Smooth muscle cell of the brain vasculature (primary cell): ENCODE measurements around the gene RSAD2.

Experiments used
- DNase-seq: peaks from one replicate; pipeline ENCODE4 v3.0.0-alpha.2; 2012; ENCODE audit warnings: low read depth, low spot score

RSAD2 gene

GRCh38 chr2:6905668-6906067, 28.1 kb downstream of the RSAD2 start:
- DNase-seq: no peak

GRCh38 chr2:6906165-6906741, 28.7 kb downstream of the RSAD2 start:
- DNase-seq: no peak

DNA sequence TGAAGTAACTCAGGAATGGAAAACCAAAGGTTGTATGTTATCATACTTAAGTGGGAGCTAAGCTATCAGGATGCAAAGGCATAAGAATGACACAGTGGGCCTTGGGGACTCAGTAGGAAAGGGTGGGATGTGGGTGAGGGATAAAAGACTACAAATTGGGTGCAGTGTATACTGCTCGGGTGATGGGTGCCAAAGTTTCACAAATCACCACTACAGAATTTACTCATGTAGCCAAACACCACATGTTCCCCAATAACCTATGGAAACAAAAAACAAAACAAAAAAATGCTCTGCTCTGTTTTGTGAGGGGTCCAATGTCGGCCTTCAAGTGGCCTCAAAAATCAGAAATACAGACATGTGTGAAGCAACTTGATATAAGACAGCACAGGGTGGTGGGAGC, 30.7 kb downstream of the RSAD2 start:
- no peak for DNase-seq

DNA sequence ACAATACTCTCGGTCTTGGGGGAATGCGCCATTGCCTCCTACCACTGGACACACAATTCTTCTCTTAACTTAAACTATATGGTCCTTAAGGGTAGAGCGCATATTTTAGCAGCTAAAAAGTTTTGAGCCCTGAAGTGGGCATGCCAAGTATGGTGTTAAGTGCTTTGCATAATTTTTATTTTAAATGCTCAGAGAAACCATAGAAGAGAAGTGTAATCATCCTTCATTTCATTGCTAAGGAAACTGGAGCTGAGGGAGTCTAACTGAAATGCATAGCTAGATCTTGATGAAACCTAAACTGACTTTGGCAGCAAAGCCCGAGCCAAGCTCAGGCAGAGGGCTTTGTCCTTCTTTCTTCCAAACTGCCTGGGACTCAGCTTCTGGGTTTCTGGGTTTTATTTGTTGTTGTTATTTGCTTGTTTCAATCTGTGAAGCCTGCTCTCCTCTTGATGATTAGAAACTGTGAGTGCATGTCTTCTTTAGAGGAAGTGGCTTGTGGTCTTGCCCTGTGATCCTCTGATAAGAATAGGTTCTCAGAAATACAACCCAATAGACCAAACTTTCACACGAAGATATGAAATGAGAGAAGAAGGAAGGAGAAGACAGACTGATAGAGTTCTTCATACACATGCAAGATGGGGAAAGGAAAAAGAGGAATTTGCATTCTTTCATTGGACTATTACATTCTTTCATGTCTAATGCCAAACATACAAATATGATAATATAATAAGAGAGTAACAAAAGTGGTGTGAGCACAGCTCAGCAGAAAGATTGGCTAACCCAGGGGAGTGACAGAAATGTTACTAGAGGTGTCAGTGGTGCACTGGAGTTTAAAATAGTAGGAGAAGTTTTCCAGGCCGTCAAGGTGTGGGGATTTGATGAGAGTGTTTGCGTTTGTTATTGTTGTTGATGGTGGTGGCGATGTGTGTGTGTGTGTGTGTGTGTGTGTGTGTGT, 32.1 kb downstream of the RSAD2 start:
- no peak for DNase-seq

GRCh38 chr2:6911721-6912120, 34.1 kb downstream of the RSAD2 start:
- DNase-seq: no peak

DNA sequence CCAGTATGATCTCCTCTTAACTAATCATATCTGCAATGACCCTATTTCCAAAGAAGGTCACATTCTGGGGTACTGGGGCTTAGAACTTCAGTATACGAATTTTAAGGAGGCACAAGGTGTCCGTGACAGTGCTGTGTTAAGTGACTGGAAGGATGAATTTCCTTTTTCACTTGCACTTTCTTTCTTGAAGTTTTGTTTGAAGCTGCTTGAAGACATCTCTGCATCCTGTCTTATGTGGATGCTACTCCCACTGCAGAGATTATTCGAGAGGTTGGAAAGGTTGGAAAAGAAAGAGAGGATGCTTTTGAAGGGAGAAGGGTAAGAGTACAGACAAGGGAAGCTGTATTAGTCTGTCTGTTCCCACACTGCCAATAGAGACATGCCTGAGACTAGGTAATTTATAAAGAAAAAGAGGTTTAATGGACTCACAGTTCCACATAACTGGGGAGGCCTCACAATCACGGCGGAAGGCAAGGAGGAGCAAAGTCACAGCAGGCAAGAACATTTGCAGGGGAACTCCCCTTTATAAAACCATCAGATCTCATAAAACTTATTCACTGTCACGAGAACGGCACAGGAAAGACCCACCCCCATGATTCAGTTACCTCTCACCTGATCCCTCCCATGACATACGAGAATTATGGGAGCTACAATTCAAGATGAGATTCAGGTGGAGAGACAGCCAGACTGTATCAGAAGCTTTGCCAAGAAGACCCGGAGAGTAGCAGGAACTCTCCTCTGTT, 36.0 kb downstream of the RSAD2 start:
- DNase-seq: no peak

- no peak for DNase-seq
Measured at GRCh38 chr2:6914828-6915227, 37.3 kb downstream of the RSAD2 start.

GRCh38 chr2:6915399-6915798, 37.8 kb downstream of the RSAD2 start:
- DNase-seq: no peak

GRCh38 chr2:6916224-6916623, 38.6 kb downstream of the RSAD2 start:
- no peak for DNase-seq

- DNase-seq: no peak
Measured at GRCh38 chr2:6916736-6917070, 39.1 kb downstream of the RSAD2 start.

DNA sequence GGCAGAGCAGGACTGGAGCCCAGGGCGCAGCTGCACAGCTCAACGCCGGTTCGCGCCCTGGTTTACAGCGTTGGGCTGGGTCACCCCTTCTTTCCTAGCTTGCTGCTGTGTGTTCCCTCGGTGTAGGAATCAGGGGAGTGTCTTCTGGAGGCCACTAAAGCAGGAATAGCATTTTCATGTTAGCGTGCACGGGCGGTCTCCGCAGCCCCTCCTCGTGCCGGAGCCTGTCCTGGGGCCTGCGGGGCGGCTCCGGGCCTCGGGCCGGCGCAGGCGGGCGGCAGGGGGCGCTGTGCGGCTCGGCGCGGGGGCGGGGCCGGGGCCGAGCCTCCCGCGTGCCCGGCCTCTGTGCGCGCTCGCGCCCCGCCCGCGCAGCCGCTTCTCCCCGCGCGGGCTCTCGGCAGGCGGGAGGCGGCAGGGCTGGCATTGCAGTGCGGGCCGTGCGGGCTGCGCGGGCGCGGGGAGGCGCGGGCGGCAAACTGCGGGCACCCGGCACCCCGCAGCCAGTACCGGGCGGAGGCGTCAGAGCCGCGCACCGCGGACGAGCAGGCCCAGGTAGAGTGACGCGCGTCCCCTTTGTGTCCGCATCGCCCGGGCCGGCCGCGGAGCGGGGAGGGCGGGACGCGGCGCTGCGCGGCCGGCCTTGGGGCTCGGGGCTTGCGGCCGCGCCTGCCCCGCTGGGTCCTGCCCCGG, 39.6 kb downstream of the RSAD2 start, which contains the start of gene RNF144A:
Gene RNF144A, plus strand, starts transcription at position 342 of the 690 bp plus-strand sequence. CDS start 79,515 bp downstream, outside the sequence.
- no peak for DNase-seq

GRCh38 chr2:6917761-6918421, 40.3 kb downstream of the RSAD2 start:
- no peak for DNase-seq

DNA sequence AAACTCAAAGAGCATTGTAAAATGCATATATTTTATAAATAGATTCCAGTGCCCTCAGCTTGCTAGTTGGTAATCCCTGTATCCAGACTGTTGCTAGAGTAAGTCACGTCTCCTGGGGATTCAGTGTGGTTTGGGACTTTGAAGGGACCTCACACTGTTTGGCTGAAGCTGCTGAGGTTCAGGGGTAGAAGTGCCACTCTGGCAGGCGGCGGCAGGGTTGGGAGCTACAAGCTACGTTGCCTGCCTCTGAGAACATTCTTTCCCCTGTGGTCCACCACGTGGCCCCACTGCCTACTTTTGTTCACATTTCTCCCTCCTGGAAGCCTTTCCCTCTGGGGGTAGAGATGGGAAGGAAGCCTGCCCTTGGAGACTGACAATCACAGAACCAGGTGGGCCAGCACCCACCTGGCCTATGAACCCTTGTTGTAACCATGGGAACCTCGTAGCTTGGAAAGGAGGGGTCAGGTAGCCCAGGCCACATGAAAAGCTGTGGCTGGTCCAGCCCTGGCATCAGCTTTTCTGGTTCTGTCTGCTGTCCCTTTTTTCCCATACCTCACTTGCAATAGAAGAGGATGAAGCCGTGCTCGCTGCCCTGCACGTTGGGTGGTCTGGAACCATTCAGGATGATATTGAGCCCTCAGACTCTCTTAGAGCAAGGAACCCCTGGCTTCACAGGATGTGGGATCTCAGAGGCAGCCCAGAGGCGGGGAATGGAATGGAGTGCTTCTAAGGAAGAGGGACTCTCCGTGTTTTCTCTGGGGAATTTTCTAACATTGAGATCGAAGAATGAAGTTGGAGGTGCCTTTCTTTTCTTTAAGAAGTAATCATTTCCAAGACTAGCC, 42.5 kb downstream of the RSAD2 start:
- DNase-seq: no peak

DNA sequence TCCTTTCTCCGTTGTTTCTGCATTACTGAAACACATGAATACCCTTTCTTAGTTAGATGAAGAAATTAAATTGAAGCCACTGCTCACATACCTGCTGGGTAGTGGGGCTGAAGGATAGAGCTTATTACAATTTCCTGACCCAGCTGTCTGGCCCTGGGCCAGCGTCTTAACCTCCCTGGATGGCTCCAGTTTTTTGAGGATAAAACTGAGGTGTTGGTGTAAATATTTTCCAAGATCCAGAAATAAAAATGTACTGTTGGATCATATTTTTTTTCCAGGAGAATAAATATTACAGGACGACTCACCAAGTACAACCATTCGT, 43.1 kb downstream of the RSAD2 start:
- no peak for DNase-seq

- DNase-seq: no peak
Measured at GRCh38 chr2:6921321-6921922, 43.8 kb downstream of the RSAD2 start.

- no peak for DNase-seq
Measured at GRCh38 chr2:6922201-6922656, 44.7 kb downstream of the RSAD2 start.

- DNase-seq: no peak
Measured at GRCh38 chr2:6923319-6923718, 45.7 kb downstream of the RSAD2 start.

- no peak for DNase-seq
Measured at GRCh38 chr2:6924101-6924923, 46.7 kb downstream of the RSAD2 start.

- no peak for DNase-seq
Measured at GRCh38 chr2:6924924-6925409, 47.4 kb downstream of the RSAD2 start.
